ENCODE data around the gene S100P.

GRCh38 chr4:6692379-6692778 is 1.3 kb upstream of the S100P start:
- TF ChIP-seq CTCF (IDR thresholded peaks at IDR 0.05 in 8 of 11, conservative IDR thresholded peaks at IDR 0.05 in 3 of 11): no peak
- TF ChIP-seq POLR2AphosphoS5 (IDR thresholded peaks at IDR 0.05): no peak
- no peak for TF ChIP-seq POLR2A (IDR thresholded peaks at IDR 0.05)

Data from spleen (tissue), 7 donors.